Epithelial cell of esophagus (primary cell): ENCODE measurements around the gene RASEF.

ENCODE experiments used
- DNase-seq: peaks from one replicate; pipeline ENCODE4 v3.0.0; 2010; ENCODE audit warnings: low read depth
- H3K4me3 ChIP-seq: 2 replicates; pipeline ENCODE4 v1.5.1; 2011; ENCODE audit warnings: mild to moderate bottlenecking, low read length, control low read depth
- CTCF ChIP-seq: IDR thresholded peaks from 2 replicates; pipeline ENCODE4 v1.5.1; 2011; ENCODE audit warnings: low read depth, mild to moderate bottlenecking, low read length, control low read depth, inconsistent platforms; ENCODE audit not compliant: insufficient read depth; ENCODE audit errors: missing control alignments

Gene RASEF

GRCh38 chr9:83027153-83027891 is 35.6 kb downstream of the RASEF start:
- no peak overlapping the region for H3K4me3 ChIP-seq

DNA sequence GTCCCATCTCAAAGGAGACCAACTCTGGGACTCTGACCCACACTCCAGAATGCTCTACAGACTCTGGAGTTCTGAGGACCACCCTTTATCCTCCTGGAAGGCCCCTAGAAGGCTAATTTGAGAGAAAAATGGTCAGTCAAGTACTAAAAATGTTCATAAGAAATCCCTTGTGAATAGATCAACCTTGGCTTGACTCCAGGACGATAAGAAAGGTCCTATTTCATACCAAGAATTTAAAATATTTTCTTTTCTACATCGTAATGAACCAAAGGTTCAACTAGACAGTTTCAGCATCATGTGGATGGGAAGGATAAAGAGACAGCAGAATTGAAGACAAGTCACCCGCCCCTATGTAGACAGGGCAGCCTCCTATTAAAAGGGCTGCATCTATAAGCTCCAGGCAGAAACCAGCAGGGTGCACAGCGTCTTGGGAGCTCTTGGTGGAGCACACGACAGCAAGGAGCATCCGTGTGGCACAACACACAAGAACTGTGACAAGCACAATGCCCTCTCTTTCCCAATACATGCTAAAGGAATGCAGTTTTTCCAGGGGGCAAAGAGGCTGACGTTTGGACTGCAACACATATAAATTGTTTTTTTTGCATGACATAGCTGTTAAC is 38.3 kb downstream of the RASEF start:
- DNase-seq = no peak
- TF ChIP-seq CTCF = no peak
- no peak overlapping the region for H3K4me3 ChIP-seq

More at GRCh38 chr9:83027153-83027891, 35.6 kb downstream of the RASEF start:
- TF ChIP-seq CTCF = no peak
- DNase-seq = peak; percentile 95

GRCh38 chr9:83023151-83023550 is 39.8 kb downstream of the RASEF start:
- TF ChIP-seq CTCF = no peak
- no peak for DNase-seq

DNA sequence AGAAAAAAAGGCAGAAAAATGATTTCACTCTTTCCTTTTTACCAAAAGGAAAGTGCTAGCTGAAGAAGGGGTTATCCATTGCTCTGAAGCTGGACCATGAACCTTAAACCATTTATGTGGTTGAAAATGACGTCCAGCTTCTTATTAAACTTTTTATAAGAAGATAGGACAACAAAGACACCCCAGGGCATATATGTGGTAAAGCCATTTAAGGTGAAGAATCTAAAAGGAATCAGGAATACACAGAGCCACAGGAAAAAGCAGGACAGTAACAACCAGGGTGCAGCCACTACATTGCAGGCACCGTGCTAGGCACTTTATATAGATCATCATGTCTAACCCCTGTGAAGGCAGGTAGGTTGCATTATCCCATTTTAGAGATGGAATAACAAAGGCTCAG is 42.1 kb downstream of the RASEF start:
- H3K4me3 ChIP-seq = no peak overlapping the region
- no peak for DNase-seq
- TF ChIP-seq CTCF = no peak

More at GRCh38 chr9:83023151-83023550, 39.8 kb downstream of the RASEF start:
- H3K4me3 ChIP-seq = no peak overlapping the region

- no peak overlapping the region for H3K4me3 ChIP-seq
- TF ChIP-seq CTCF = no peak
- DNase-seq = no peak
These were observed 42.6 kb downstream of the RASEF start for GRCh38 chr9:83020327-83020726.

DNA sequence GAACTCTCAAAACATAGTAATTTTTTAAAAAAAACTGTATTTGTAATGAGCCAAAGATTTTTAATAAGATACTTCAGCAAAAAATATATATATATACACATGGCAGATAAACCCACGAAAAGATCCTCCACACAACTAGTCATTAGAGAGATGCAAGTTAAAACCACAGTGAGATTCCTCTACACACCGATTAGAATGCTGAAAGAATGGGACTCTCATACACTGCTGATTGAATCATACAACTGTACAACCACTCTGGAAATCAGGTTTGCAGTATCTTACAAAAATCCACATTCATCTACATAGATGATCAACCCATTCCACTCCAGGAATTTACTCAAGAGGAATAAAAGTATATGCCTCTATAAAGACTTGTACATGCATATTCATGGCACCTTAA is 43.7 kb downstream of the RASEF start:
- H3K4me3 ChIP-seq = no peak overlapping the region
- no peak for DNase-seq
- TF ChIP-seq CTCF = no peak
